ENCODE measurements around the gene RAB26.

DNA sequence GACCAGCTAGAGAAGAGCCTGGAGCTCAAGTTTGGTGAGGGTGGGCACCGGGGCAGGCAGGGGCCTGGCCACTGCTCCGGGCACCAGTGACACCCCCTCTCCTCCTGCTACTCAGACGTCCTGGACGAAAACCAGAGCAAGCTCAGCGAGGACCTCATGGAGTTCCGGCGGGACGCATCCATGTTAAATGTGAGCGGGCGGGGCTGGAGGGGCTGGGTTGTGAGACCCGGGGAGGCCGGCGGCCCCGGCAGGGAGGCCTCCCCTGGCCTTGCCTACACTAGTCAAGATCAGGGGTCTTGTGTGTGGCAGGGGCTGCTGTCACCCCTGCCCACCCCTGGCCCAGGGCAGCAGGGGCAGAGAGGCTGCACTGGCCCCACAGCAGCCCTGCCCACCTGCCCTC, 24.9 kb downstream of the RAB26 start:
- TF ChIP-seq EZH2 (IDR thresholded peaks at IDR 0.05; ENCODE audit: borderline replicate concordance, low read depth, low read length, severe bottlenecking) (no peak), MYC (IDR thresholded peaks at IDR 0.05; ENCODE audit: low read depth, low read length) (no peak), POLR2AphosphoS5 (IDR thresholded peaks at IDR 0.05; ENCODE audit: insufficient read depth, low read depth, low read length) (no peak), POLR2A (IDR thresholded peaks at IDR 0.05; ENCODE audit: low read depth, low read length) (no peak)
